Nephron progenitor cell (in vitro differentiated cells): ENCODE data around the gene ZMYND11.

Experiments used
- DNase-seq: peaks from one replicate; pipeline ENCODE4 v3.0.0; 2021
- H3K27ac Mint-ChIP-seq: 2 replicates; pipeline ENCODE4 v1.8.0; 2021; ENCODE audit warnings: mild to moderate bottlenecking, moderate library complexity, mixed read lengths
- H3K27me3 Mint-ChIP-seq: 2 replicates; pipeline ENCODE4 v1.8.0; 2021; ENCODE audit warnings: mild to moderate bottlenecking, low read depth, mixed read lengths; ENCODE audit not compliant: poor library complexity
- H3K36me3 Mint-ChIP-seq: 2 replicates; pipeline ENCODE4 v1.8.0; 2021; ENCODE audit warnings: low read depth, mixed read lengths
- H3K4me1 Mint-ChIP-seq: 2 replicates; pipeline ENCODE4 v1.8.0; 2021; ENCODE audit warnings: mixed read lengths
- H3K4me3 Mint-ChIP-seq: 2 replicates; pipeline ENCODE4 v1.8.0; 2021; ENCODE audit warnings: mild to moderate bottlenecking, moderate library complexity, mixed read lengths
- H3K9me3 Mint-ChIP-seq: 2 replicates; pipeline ENCODE4 v1.8.0; 2021; ENCODE audit warnings: mild to moderate bottlenecking, moderate library complexity, mixed read lengths
- TF ChIP-seq, protein P1 (sequence below): fragments of 200-600 bp; sonication (generic); IDR thresholded peaks from 2 replicates; pipeline ENCODE4 v1.5.0; 2021; ENCODE audit warnings: antibody characterized with exemption

The ZMYND11 gene

DNA sequence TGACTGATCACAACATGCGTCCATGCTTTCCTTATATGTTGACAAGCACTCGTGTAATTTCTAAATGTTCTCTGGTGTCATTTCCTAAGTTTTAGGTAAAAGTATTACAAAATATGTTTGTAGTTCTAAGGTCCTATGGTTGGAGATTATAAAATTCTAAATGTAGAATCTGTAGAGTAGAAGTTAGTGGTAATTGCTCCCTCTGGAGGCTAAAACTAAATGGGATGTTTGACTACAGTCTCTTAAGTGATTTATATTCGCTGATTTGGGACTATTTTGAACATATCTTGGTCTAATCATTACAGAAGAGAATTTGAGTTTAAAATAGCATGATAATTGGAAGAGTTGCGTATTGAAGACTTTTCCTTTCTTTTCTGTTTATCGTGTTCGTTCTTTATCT is 74.1 kb downstream of the ZMYND11 start:
- no peak for DNase-seq
- TF ChIP-seq, protein P1, sequence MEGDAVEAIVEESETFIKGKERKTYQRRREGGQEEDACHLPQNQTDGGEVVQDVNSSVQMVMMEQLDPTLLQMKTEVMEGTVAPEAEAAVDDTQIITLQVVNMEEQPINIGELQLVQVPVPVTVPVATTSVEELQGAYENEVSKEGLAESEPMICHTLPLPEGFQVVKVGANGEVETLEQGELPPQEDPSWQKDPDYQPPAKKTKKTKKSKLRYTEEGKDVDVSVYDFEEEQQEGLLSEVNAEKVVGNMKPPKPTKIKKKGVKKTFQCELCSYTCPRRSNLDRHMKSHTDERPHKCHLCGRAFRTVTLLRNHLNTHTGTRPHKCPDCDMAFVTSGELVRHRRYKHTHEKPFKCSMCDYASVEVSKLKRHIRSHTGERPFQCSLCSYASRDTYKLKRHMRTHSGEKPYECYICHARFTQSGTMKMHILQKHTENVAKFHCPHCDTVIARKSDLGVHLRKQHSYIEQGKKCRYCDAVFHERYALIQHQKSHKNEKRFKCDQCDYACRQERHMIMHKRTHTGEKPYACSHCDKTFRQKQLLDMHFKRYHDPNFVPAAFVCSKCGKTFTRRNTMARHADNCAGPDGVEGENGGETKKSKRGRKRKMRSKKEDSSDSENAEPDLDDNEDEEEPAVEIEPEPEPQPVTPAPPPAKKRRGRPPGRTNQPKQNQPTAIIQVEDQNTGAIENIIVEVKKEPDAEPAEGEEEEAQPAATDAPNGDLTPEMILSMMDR, result no peak
- peaks cover 3% of the 10 kb centered on the region for H3K27me3 Mint-ChIP-seq
- no peak overlapping the region for H3K27ac Mint-ChIP-seq
- H3K9me3 Mint-ChIP-seq, result peaks cover 24% of the 10 kb centered on the region
- no peak overlapping the region for H3K4me3 Mint-ChIP-seq
- H3K36me3 Mint-ChIP-seq, result peaks cover 56% of the 10 kb centered on the region
- no peaks in the 10 kb centered on the region for H3K4me1 Mint-ChIP-seq

DNA sequence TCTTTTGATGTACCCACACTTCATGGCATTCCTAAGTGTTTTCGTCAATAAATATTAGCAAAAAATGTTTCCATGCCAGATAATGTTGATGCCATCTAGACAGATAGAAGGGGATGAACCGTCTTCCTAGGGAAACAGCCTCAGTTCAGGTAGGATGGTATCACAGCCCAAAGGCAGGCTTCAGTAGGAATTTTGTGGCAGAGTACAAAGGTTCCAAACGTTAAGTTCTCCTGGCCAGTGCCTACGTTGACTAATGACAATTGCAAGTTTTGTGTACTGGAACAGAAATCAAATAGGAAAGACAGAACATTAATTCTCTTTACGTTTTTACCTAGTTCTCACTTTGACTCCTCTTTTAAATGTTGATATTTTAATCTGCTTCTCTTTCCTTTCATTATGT is 75.0 kb downstream of the ZMYND11 start:
- peaks cover 51% of the 10 kb centered on the region for H3K36me3 Mint-ChIP-seq
- H3K4me1 Mint-ChIP-seq, result no peaks in the 10 kb centered on the region
- H3K4me3 Mint-ChIP-seq, result no peak overlapping the region
- TF ChIP-seq, protein P1, result no peak
- H3K27ac Mint-ChIP-seq, result no peak overlapping the region
- H3K27me3 Mint-ChIP-seq, result peaks cover 3% of the 10 kb centered on the region
- no peak for DNase-seq
- H3K9me3 Mint-ChIP-seq, result peaks cover 22% of the 10 kb centered on the region

DNA sequence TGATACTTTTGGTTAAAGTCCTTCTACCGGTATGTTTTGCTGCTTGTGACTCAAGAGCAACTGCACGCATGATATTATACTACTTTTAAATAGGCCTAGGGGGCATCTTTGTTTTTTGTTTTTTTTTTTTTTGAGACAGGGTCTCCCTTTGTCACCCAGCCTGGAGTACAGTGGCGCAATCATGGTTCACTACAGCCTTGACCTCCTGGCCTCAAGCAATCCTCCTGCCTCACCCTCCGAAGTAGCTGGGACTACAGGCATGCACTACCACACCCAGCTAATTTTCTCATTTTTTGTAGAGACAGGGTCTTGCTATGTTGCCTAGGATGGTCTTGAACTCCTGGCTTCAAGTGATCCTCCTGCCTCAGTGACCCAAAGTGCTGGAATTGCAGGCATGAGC is 80.2 kb downstream of the ZMYND11 start:
- Mint-ChIP-seq H3K9me3 (no peaks in the 10 kb centered on the region), H3K36me3 (peaks cover 3% of the 10 kb centered on the region), H3K4me1 (no peaks in the 10 kb centered on the region), H3K4me3 (no peak overlapping the region), H3K27me3 (no peaks in the 10 kb centered on the region), H3K27ac (no peak overlapping the region)
- TF ChIP-seq, protein P1, result no peak
- DNase-seq, result no peak

DNA sequence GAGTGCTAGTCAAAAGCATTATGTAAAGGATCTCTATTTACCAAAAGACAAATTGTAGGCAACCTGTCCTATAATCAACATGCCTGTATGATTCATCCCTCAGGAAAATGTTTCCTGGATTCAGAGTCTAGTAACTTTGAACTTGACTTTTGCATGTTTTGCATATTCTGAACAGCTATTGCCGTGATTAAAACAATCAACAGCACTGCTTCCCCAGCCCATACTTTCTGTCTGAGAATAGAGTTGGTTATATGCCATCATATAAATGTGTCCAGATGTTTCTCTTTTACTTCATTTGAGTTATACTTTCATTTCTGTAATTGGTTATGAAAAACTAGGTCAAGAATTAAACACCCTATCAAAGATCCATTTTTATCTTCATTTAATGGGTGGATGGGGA is 83.5 kb downstream of the ZMYND11 start:
- Mint-ChIP-seq H3K4me3 (no peak overlapping the region), H3K4me1 (no peaks in the 10 kb centered on the region), H3K27ac (no peak overlapping the region), H3K27me3 (no peaks in the 10 kb centered on the region), H3K36me3 (peaks cover 3% of the 10 kb centered on the region), H3K9me3 (no peaks in the 10 kb centered on the region)
- TF ChIP-seq, protein P1, result no peak
- no peak for DNase-seq

DNA sequence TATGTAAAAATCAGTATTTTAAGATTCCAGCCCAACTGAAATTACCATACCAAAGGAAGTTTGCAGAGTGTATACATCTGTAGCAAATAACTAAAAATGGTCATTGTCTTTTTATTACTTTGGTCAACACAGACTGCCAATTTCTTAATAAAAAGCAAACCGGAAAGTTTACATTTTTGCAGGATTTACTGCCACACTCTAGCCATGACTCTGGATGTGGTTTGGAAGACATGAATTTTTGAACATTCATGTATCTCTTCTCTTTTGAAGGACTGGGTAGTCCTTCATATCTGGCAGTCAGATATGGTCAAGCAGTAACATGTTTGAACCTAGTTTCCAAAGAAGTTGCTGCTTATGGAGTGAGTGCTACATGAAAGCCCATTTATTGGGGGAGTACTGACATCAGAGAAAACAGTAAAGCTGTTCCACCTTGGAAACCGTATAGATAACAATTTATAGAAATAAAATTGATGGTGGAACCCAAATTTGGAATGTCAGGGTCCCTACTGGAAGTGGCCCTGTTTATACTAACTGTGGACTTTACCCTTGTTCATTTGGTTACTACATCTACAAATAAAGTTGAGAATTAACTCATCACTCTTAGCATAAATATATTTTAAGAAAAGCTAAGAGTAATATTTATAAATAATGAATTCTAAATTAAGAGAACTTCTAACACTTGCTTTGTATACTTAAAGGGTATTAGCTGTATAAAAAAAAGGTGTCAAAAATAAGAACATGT is 84.6 kb downstream of the ZMYND11 start:
- no peak overlapping the region for H3K4me3 Mint-ChIP-seq
- no peaks in the 10 kb centered on the region for H3K27me3 Mint-ChIP-seq
- H3K4me1 Mint-ChIP-seq, result no peaks in the 10 kb centered on the region
- no peak overlapping the region for H3K27ac Mint-ChIP-seq
- H3K36me3 Mint-ChIP-seq, result peaks cover 3% of the 10 kb centered on the region
- DNase-seq, result no peak
- H3K9me3 Mint-ChIP-seq, result no peaks in the 10 kb centered on the region
- TF ChIP-seq, protein P1, result no peak

DNA sequence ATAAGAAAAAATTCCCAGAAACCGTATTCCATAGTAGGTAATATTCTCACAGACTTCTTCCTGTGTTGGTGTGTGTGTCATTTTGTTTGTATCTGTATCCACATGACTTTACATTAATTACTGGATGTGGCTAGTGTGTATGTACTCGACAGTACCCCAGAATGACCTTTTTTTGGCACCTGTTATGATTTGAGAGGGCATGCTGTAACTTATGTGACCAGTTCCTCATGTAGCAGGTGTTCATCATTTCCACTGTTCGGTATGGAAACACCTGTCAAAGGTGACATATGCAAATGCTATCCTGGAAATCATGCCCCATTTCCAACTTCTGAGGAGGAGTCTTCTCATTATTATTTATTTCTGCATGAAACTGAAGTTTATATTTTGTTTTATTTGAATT is 89.3 kb downstream of the ZMYND11 start:
- TF ChIP-seq, protein P1, result no peak

More for the DNA sequence above, 89.3 kb downstream of the ZMYND11 start:
- Mint-ChIP-seq H3K36me3 (peaks cover 3% of the 10 kb centered on the region), H3K4me1 (no peaks in the 10 kb centered on the region), H3K4me3 (no peak overlapping the region), H3K27me3 (no peaks in the 10 kb centered on the region), H3K27ac (no peak overlapping the region), H3K9me3 (no peaks in the 10 kb centered on the region)
- no peak for DNase-seq
